Measurements from ENCODE around the gene COL23A1.
"Not testable (repeated sequence)": the region's sequence is repeated elsewhere in the genome, so short reads cannot be mapped to it uniquely, and the experiment has no call there.

Gene COL23A1

GRCh38 chr5:178277346-178277745, 312.8 kb downstream of the COL23A1 start:
- DNase-seq = no peak

GRCh38 chr5:178274781-178275537, 315.2 kb downstream of the COL23A1 start:
- no peak for DNase-seq

- no peak for DNase-seq
Observed at GRCh38 chr5:178273665-178274541, 316.3 kb downstream of the COL23A1 start.

- DNase-seq = no peak
Observed at GRCh38 chr5:178273041-178273440, 317.2 kb downstream of the COL23A1 start.

GRCh38 chr5:178272591-178272990, 317.6 kb downstream of the COL23A1 start:
- DNase-seq = no peak

- no peak for DNase-seq
Observed at GRCh38 chr5:178271726-178272479, 318.3 kb downstream of the COL23A1 start.

GRCh38 chr5:178271231-178271630, 319.0 kb downstream of the COL23A1 start:
- DNase-seq = no peak

- DNase-seq = no peak
Observed at GRCh38 chr5:178269499-178269898, 320.7 kb downstream of the COL23A1 start.

- DNase-seq = no peak
Observed at GRCh38 chr5:178267876-178268275, 322.3 kb downstream of the COL23A1 start.

- no peak for DNase-seq
Observed at GRCh38 chr5:178267245-178267644, 322.9 kb downstream of the COL23A1 start.

GRCh38 chr5:178266581-178266980, 323.6 kb downstream of the COL23A1 start:
- DNase-seq = no peak

GRCh38 chr5:178265746-178266145, 324.4 kb downstream of the COL23A1 start:
- no peak for DNase-seq

GRCh38 chr5:178264044-178264443, 326.1 kb downstream of the COL23A1 start:
- DNase-seq = no peak

GRCh38 chr5:178261666-178262600, 328.3 kb downstream of the COL23A1 start:
- no peak for DNase-seq

- DNase-seq = no peak
Observed at GRCh38 chr5:178259623-178260536, 330.3 kb downstream of the COL23A1 start.

- no peak for DNase-seq
Observed at GRCh38 chr5:178257650-178258049, 332.5 kb downstream of the COL23A1 start.

GRCh38 chr5:178256746-178257145, 333.4 kb downstream of the COL23A1 start:
- no peak for DNase-seq

- DNase-seq = not testable (repeated sequence)
Observed at GRCh38 chr5:178253632-178254031, 336.6 kb downstream of the COL23A1 start.

- DNase-seq = no peak
Observed at GRCh38 chr5:178252258-178252657, 337.9 kb downstream of the COL23A1 start.

GRCh38 chr5:178250263-178250662, 339.9 kb downstream of the COL23A1 start:
- DNase-seq = no peak

All from activated CD4-positive, alpha-beta T cell treated with anti-CD3 and anti-CD28 coated beads, Interleukin-10, Interleukin-2, amounts not matched to agents 100 ng/mL and 50 ng/mL, durations not matched to agents 16 hours and 8 hours (primary cell).